ENCODE results near the gene MTHFS.

MTHFS gene

DNA sequence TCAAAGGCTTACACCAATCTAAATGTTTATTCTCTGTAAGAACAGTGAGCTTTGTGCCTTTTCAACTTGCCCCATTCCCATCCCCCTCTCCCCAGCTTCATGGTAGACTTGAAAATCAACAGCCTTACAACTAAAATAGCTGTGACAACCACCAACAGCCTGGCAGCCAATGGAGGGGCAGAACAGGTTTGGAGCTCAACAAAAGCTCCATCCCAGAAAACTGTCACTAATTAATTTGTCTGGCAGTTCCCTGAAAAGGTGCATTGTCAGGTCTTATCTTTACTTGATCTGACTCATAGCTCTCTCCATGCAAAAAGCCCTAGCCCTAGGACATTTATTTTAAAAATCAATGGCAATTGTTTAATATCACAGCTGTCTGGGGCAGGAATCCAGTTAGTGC, 22.6 kb downstream of the MTHFS start:
- no peak for DNase-seq

DNA sequence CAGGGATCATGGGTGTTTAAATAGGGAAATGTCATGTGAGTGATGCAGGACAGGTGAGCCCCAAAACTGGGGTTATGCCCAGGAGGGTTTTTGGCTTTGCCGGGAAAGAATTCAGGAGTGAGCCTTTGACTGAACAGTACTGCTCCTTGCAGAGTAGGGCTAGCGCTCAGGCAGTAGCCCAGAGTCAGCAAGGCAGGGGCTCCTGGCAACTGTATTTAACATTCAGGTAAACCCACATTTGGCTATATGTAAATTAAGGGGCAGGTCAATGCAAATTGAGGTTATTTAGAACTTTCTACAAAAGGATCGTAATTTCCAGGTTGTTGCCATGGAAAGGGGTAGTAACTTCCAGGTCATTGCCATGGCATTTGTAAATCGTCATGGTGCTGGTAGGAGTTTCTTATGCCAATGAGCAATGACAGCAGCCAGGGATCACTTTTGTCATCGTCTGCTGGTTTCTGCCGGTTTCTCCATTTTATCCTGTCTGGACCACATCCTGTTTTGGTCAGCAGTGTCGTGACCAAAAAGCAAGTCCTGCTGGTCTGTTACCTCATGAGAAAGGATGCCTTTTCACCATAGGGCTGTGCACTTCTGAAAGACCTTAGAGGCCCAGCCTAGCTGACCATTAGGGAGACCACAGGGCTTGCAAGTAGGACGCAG, 24.3 kb downstream of the MTHFS start:
- no peak for DNase-seq

DNA sequence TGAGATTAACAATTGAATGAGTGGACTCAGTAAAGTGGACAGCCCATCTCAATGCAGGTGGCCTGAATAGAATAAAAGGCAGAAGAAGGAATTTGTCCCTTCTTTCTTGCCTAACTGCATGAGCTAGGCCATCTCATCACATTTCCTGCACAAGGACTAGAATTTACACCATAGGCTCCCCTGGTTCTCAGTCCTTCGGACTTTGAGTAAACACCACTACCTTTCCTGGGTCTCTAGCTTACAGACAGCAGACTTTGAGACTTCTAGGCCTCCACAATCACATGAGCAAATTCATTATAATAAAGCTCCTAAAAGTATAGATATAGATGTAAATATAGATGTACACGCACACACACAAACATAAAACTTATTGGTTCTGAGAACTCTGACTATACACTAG, 28.3 kb downstream of the MTHFS start:
- DNase-seq = no peak

DNA sequence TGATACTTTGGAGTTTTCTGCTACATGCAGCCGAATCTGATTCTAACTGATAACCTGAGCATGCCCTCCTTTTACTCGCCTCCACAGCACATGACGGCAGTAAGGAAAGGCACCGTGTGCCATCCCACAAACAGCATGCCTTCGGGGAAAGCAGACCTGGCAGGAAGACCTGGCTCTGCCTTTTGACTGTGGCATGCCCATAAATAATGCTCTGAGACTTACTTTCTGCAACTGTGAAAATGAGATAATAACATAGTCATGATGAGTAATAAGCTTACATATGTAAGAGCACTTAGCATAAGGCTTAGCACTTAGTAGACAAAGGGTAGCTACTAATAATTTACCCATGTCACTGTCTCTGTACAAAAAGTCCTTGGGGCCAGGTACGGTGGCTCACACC, 32.9 kb downstream of the MTHFS start:
- DNase-seq = no peak

DNA sequence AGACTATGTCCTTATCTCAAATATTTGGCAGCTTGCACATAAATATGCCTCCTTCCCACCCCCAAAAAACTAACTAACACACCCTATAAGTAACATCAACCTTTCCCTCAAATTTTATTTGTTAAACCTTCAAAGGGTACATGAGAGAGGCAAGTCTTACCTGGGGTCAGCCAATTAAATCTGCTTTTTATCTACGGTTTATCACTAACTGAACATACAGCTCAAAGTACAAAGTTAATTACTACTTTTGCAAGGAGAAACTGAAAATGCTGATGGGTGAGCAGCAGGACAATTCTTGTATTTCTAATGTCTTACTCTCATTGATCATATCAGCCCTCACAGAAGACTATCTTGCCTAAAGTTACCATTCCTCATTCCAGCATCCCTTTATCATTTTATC, 34.6 kb downstream of the MTHFS start:
- DNase-seq = no peak

DNA sequence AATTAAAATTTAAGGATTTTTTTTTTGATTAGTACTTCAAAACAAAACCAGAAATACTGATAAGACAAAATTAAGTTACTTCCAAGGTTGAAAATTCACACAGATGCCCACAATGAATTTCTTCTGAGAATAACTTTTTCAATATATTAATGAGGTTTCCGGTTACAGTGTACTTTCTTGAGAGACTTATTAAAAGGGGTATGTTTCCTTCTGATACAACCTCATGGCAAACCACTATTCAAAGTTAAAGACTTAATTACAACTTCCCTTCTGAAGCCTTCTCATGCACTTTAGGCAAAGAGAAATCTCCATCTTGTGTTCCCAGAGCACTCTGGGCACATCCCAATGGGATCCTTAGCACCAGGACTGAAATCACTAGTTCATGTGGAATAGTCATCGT, 36.2 kb downstream of the MTHFS start:
- no peak for DNase-seq

DNA sequence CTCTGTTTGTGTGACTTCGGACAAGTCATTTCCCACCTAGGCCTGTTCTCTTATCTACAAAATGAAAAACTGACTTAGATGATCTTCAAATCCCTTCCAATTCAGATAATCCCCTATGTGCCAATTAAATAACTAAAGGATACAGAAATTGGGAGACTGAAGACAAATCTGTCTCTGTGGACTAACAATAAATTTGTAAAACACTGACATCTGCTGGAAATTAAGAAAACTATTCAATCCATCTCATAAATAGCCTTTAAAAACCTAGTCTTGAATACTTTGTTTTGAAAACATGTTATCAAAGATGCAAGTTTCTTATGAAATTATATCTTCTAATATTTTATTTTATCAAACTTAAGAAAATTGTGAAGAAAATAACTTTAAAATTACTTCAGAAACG, 38.3 kb downstream of the MTHFS start:
- no peak for DNase-seq

DNA sequence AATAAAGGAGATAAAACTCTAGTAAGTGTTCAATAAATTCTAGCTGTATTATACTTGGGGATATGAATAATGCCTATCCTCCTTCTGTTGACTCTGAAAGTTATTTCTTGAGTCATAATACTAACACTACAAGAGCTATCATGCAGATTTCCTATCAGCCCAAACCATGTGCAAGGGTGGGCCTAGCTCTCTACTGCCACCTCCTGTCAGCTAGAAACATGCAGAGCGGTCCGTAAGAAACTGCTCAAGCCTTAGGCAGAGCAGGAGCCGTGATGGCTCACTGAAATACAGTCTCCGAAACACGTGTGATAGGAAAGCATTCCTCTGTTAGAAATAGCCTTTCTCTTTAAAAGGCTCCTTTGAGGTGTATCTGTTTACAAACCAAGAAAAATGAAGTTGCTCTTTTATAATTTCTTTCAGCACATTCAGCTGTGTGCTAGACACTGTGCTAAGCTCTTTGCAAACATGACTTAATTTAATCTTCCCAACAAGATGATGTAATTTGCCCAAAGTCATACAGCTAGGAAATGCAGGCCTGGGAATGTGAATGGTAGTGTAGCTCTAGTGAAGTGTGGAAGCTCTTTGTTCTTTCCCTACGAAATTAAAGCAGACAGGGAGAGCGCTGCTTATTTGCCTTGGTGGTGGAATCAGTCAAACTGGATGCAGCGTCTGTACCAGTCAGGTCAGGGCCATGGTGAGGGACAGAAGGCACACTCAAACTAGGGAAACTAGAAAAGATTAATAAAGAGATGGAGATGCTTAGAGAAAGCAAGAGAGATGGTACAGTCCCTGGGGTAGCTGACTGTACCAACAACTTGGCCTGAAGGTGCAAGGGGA, 43.1 kb downstream of the MTHFS start:
- DNase-seq = peak; percentile 55 to 78

DNA sequence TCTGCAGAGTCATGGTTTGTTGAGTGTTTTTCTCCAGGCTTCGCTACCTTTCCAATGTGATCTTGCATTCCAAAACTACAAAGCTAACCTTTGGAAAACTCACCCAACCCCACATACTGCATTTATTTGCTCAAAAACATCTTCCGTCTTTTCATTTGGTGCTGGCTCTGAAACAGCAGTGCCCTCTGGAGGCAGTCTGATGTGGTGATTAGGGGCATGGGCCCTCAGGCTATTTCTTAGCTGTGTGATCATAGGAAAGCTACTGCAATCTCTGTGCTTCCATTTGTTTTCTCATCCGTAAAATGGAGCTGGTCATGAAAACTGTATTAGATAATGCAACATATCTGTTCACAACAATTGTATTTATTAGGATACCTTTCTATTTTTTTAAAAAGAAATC, 47.0 kb downstream of the MTHFS start:
- DNase-seq = peak in 1 of 2 donors; percentile 24

DNA sequence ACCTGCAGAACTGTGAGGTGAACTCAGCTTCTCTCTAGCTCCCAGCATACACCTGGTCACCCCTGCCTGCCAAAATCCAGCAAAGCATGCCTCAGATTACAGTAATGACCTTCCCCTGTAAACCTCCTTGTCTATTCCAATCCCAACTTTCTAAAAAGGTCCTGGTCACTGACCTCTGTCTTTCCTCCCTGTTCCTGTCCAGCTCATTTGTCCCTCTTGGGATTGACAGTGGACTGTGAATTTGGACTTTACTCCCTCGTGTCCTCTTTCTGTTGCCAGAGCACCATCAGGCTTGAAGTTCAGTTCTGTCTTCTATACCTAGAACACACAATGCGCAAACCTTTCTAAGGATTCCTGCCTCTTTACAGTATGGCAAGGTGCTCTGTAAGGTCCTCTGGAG, 50.3 kb downstream of the MTHFS start:
- no peak for DNase-seq

DNA sequence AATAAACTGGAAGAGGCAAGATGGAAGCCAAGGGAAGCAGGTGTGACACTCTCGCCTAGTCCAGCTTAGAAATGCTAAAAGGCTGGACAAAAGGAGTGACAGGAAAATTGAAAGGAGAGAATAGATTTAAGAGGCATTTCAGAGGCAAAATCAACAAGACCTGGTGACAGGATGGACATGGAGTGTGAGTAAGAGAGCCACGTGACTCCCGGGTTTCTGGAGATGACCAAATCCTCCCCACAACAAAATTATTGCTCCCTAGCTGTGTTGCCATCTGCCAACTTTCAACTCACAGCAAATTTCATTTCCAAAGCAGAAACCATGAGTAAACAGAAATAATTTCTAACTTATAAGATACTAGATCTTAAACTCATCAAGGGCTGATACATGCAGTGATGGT, 52.6 kb downstream of the MTHFS start:
- DNase-seq = no peak

DNA sequence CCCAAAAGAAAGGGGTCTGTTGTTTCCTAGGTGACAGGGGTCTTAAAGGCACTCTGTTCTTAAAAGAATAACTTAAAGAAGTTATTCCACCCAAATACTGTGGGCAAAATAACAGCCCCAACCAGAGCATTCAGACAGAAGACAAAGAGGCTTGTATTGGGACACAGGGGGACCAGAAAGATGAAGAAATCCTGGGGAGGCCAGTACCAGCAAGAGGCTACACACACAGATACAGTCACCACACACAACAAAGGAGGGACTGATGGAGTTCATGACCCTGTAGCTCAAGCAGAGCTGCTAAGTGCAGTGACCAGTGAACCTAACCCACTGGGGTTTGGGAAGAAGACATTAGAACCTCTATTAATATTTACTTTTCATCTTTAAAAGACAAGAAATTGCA, 59.0 kb downstream of the MTHFS start:
- DNase-seq = no peak

DNA sequence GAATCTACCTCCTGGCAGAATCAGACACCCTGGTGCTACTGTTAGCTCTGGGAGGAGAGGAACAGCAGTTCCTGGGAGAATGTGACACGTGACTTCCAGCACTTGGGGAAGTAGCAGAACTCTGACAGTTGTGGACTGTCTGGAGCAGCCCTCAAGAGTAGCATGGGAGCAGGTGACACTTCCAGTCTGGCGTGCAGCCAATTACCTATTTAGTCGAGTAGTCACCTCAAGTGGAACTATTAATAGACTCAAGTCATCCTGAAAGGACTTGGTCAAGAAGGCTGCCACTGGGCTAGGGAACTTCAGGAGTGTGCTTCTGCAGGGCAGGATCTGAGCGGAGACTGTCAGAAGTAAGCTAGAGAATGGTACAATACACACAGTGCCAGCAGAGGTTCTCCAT, 62.3 kb downstream of the MTHFS start:
- no peak for DNase-seq

DNA sequence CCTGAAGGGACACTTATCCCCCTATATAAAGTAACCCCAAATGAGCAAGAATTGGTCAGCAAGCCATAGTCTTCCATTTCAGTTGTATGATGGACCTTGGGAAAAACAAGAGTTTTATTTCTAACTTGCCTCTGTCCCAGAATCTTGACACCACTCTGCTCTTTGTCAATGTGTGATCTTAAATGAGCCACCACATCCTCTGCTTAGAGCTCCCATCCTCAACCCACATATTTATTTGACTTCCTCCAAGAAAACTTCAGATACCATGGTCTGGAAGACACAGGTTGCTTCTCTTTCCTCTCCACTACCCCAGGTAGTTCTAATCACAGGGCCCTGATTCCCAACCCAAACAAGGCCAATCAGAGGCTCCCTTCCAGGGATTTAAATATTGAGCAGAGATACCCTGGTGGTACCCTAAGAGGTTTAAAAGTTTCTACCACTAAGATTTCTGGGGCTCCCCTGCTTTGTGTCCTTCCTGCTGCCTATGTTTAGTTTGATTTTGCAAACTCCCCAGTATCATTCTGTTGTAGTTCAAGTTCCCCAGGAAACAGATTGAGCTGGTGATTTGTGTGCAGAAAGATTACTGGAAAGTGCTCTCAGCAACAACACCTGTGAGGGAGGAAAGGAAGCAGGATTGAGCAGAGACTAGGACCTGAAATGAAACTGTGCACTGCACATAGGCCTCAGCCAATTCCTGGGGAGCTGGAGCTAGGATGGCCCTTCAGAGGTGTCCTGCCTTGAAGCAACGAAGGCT, 64.3 kb downstream of the MTHFS start:
- DNase-seq = no peak

DNA sequence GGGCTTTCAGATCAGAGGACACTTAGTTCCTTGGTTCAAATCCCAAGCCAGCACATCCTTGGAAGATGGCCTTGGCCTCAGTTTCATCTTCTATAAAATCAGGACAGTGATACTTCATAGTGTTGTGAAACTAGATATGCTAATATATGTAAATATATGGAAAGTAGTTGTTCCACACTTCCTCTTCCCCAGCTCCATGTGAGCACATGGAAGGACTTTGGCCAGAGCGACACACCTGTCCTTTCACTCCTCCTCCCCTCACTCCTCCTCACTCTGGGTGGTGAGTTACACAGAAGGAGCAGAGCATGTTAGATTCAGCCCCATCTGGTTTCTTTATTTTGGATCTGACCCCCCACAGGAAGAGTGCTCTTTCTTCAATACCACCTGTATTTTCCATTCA, 65.2 kb downstream of the MTHFS start:
- no peak for DNase-seq

DNA sequence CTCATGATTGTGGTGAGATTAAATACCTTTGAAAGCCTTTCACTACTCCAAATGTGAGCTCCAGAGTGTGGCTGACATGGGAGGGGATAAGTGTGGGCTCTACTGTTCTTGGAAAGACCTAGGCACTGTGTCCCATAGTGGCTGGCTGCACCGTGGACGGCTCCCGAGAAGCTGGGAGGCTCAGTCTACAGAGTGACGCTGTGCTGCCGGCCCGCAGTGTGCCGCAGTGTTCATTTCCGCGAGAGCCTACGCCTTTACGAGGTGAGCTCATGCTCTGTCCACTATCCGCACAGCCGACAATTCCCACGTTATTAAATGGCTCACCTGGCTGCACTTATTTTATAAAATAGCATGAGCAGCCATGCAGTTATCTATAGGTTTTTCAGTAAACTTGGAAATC, 66.9 kb downstream of the MTHFS start:
- no peak for DNase-seq

DNA sequence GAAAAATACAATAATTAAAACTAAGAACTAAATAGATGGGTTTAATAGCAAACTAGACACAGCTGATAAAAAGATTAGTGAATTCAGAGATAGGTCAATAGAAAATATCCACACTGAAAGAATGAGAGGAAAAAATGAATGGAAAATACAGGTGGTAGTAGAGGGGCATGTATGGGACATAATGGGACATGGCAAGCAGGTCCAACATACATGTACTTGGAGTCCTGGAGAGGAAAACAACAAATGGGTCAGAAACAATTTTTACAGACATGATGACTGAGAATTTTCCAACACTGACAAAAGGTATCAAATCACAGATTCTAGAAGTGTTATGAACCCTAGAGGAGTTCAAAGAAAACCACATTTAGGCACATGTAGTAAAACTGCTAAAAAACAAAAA, 68.4 kb downstream of the MTHFS start:
- no peak for DNase-seq

DNA sequence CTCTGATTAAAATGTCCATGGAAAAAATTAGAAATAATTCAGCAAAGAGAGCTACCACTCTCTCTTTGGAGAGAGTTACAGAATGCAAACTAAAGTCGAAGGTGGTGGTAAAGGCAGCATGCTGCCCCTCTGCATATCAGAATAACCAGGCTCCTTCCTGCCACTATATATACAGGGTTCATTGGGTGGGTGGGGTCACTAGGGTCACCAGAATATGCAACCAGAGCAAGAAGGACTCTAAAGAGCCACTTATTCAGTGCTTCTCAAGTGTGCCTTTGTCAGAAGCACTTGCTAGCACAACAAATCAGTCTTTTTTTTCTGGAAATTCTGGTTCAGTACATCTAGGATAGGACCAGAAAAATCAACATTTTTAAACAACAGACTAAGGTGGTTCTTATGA, 70.0 kb downstream of the MTHFS start:
- DNase-seq = no peak

DNA sequence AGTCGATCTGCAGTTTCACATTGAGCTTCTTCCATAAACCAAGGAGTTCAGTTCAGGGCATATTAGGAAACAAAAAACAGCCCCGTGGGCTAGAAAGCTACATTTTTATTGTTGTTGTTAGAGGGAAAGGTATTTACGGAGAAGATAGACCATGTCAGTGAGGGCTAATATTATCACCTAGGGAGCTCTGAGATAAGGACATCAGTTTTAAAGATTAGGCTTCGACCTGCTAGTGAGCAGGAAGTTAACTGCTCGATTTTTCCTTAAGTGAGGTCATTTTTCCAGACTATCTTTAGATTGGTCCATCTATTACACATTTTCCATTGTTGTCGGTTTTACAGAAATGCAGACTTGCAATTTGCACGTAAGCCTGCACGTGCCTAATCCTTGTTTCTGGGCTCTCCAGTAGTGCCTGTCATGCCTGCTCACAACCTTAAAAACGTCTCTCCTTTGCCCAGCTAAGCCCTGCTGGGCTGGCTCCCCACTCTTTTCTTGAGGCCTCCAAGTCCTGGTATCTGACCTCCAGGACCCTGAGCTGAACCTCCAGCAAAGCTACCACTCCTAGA, 72.6 kb downstream of the MTHFS start:
- DNase-seq = no peak

DNA sequence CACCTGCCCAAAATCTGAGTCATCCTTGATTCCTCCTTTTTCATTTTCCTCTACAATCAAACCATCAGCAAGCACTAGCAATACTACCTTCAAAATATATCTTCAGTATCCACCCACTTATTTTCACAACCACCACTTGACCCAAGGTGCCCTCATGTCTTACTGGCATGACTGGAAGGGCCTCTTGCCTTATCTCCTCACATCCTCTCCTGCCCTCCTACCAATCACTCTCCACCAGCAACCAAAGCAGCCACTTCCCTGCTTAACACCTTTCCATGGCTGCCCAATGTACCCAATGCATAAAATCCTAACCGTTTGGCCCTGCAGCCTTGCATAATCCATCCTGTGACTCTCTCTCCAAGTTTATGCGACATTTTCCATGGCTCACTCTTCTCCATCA, 76.0 kb downstream of the MTHFS start:
- DNase-seq = no peak

DNA sequence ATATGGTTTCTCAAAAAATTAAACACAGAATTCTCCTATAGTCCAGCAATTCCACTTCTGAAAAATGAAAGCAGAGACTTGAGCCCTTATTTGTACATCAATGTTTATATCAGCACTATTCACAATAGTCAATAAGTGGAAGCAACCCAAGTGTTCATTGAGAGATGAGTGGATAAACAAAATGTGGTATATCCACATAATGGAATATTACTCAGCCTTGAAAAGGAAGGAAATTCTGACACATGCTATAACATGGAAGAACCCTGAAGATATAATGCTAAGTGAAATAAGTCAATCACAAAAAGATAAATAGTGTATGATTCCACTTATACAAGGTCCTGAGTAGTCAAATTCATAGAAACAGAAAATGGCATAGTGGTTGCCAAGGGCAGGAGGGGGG, 76.6 kb downstream of the MTHFS start:
- no peak for DNase-seq

DNA sequence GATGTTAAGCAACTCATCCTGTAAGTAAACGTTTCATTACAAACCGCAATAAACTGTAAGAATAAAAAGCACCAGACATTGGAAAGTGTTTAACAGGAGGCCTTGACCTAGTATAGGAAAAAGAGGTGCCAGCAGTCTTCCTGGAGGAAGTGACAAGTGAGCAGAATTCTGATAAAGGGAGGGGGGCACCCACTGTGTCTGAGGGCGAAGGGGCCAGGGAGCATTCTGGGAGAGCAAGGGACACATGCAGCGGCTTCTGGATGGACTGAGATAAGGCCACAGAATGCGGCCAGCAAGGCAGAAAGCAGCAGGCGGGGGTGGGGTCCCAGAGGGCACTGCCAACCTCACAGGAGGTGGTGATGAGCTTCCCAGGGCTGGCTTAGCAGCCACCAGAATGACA, 80.2 kb downstream of the MTHFS start:
- no peak for DNase-seq

DNA sequence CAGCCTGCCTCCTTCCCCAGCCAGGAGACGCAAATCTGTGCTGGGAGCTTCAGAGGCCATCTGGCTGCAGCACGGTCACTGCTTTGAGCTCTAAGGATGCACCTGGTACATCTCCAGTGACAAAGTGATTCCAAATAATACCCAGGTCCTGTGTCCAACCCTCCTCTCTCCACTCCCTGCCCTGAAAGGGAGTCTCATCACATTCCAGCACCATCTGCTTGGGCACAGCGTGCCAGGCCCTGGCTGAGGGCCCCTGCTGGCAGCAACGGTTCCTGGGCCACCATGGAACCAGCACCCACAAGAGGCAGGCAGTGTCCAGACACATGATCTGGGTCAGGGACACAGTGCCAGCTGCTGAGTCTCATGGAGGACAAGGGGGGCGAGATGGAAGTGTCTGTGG, 81.3 kb downstream of the MTHFS start:
- DNase-seq = no peak

DNA sequence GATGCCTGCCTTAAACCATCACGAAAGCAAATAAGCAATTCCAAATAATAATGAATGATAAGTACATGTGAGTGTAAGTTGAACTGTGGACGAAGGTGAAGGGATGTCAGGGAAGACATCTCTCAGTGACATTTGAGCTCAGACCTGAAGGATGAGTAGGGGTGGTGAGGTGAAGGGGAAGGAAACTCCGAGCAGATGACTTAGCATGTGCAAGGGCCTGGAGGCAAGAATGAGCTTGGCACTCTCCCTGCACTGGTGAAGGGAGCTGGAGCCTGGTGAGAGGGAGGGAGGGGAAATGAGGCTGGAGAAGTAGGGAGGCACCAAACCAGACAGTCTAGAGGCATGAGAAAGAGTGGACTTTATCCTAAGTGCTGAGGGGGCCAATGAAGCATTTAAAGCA, 84.3 kb downstream of the MTHFS start:
- DNase-seq = no peak

Measured in hippocampal formation (tissue), 2 donors.